ENCODE measurements around the gene ARF6. TPM values are rescaled to one million over a fixed set of nuclear protein-coding genes. Genes with fewer than 3 reads are reported as not detected.

The ARF6 gene
- total and polyA plus RNA-seq, 10 of the 15 experiments (the other 5 are each of a cell fraction or from before 2014, with no cell fraction given), result 46.8 to 128 (median 71.9) TPM

DNA sequence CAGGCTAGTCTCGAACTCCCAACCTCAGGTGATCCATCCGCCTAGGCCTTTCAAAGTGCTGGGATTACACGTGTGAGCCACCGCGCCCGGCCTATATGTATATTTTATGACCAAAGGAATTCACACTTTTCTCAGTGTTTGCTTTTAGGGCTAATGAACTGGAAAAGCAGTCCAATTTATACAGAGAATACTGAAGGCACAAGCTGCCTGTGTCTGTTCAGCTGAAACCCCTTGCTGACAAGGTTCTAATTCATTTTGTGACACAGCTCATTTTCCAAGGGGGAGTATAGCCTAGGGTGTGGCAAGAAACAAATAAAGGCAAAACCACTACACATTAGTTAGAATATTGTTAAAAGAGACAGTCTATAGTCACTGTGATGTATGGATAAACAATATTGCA, 22.0 kb upstream of the ARF6 start:
- ChIA-PET SMC1A (ENCODE audit: uncharacterized antibody, unreplicated experiment) (interaction anchor here (0.9 to 11.4 kb wide), 9 partner anchors 9 to 234 kb away, joined by 3 to 91 read pairs (median 27); partner anchors contain the start of gene NEMF), RAD21 (ENCODE audit: unreplicated experiment) (interaction anchor here (1.0 to 4.1 kb wide), 9 partner anchors 8 to 168 kb away, joined by 3 to 38 read pairs (median 9); partner anchors contain the start of gene ARF6), POLR2A (interaction anchor here (0.5 to 6.6 kb wide), 9 partner anchors 21 to 217 kb away, joined by 3 to 60 read pairs (median 4); partner anchors contain the start of gene ARF6), CTCF (interaction anchor here (0.6 to 13.8 kb wide), 6 partner anchors 9 to 231 kb away, joined by 3 to 243 read pairs (median 10); no protein-coding TSS in a partner anchor)
- H3K4me2 ChIP-seq (ENCODE audit: control insufficient read depth, insufficient read depth), result no peak overlapping the region
- no peaks in the 10 kb centered on the region for H3K36me3 ChIP-seq (ENCODE audit: control insufficient read depth in 2 of 2, insufficient read depth in 2 of 2, low read length in 1 of 2)
- no peaks in the 10 kb centered on the region; the same call in 2 of the 3 replicates for H3K9me3 ChIP-seq (replicated peaks; ENCODE audit: control insufficient read depth, insufficient read depth, low read length)
- no peaks in the 10 kb centered on the region for H3K27me3 ChIP-seq (replicated peaks in 1 of 2; ENCODE audit: control insufficient read depth in 2 of 2, insufficient read depth in 2 of 2, low read length in 1 of 2)
- in situ Hi-C loops (cut with MboI) (no loop called here), intact Hi-C loops (cut with micrococcal nuclease; ENCODE audit: unreplicated experiment) (no loop called here)
- no peaks in the 10 kb centered on the region for H4K20me1 ChIP-seq (ENCODE audit: control insufficient read depth, insufficient read depth)
- no peak overlapping the region for H3K4me3 ChIP-seq
- H3K9ac ChIP-seq (ENCODE audit: control insufficient read depth, insufficient read depth, low read length), result no peak overlapping the region
- FAIRE-seq, result no peak
- no TSS peak for BruUV-seq (replicated peaks)
- DNase-seq (ENCODE audit: low read depth, low spot score), result no peak
- H3K79me2 ChIP-seq (ENCODE audit: control insufficient read depth, insufficient read depth, low read length), result peaks cover 4% of the 10 kb centered on the region; the same call in 1 of the 2 replicates
- 98% methylated on average over 5 of the region's 6 CpGs for WGBS (ENCODE audit: insufficient coverage, insufficient replicate concordance, low lambda C conversion rate, missing lambda C conversion rate)
- H3K27ac ChIP-seq (ENCODE audit: control insufficient read depth, insufficient read depth), result no peak overlapping the region
- no peak for ATAC-seq
- H2AFZ ChIP-seq (ENCODE audit: control insufficient read depth, low read depth, low read length), result no peak overlapping the region
- H3K4me1 ChIP-seq (ENCODE audit: control insufficient read depth, insufficient read depth, low read length), result peaks cover 20% of the 10 kb centered on the region
- TF ChIP-seq TAF1 (IDR thresholded peaks at IDR 0.05; ENCODE audit: borderline replicate concordance, low read depth, low read length), result no peak
- TF ChIP-seq CHD4 (IDR thresholded peaks at IDR 0.05), result no peak
- TF ChIP-seq POU2F2 (IDR thresholded peaks at IDR 0.05; ENCODE audit: borderline replicate concordance, low read depth, low read length), result no peak
- TF ChIP-seq, protein P1, sequence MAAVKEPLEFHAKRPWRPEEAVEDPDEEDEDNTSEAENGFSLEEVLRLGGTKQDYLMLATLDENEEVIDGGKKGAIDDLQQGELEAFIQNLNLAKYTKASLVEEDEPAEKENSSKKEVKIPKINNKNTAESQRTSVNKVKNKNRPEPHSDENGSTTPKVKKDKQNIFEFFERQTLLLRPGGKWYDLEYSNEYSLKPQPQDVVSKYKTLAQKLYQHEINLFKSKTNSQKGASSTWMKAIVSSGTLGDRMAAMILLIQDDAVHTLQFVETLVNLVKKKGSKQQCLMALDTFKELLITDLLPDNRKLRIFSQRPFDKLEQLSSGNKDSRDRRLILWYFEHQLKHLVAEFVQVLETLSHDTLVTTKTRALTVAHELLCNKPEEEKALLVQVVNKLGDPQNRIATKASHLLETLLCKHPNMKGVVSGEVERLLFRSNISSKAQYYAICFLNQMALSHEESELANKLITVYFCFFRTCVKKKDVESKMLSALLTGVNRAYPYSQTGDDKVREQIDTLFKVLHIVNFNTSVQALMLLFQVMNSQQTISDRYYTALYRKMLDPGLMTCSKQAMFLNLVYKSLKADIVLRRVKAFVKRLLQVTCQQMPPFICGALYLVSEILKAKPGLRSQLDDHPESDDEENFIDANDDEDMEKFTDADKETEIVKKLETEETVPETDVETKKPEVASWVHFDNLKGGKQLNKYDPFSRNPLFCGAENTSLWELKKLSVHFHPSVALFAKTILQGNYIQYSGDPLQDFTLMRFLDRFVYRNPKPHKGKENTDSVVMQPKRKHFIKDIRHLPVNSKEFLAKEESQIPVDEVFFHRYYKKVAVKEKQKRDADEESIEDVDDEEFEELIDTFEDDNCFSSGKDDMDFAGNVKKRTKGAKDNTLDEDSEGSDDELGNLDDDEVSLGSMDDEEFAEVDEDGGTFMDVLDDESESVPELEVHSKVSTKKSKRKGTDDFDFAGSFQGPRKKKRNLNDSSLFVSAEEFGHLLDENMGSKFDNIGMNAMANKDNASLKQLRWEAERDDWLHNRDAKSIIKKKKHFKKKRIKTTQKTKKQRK (IDR thresholded peaks at IDR 0.05; ENCODE audit: low read depth, low read length), result no peak
- no peak for TF ChIP-seq CBX5 (IDR thresholded peaks at IDR 0.05; ENCODE audit: low read depth)
- no peak for TF ChIP-seq ZBED1 (IDR thresholded peaks at IDR 0.05; ENCODE audit: borderline replicate concordance)
- TF ChIP-seq, protein P2, sequence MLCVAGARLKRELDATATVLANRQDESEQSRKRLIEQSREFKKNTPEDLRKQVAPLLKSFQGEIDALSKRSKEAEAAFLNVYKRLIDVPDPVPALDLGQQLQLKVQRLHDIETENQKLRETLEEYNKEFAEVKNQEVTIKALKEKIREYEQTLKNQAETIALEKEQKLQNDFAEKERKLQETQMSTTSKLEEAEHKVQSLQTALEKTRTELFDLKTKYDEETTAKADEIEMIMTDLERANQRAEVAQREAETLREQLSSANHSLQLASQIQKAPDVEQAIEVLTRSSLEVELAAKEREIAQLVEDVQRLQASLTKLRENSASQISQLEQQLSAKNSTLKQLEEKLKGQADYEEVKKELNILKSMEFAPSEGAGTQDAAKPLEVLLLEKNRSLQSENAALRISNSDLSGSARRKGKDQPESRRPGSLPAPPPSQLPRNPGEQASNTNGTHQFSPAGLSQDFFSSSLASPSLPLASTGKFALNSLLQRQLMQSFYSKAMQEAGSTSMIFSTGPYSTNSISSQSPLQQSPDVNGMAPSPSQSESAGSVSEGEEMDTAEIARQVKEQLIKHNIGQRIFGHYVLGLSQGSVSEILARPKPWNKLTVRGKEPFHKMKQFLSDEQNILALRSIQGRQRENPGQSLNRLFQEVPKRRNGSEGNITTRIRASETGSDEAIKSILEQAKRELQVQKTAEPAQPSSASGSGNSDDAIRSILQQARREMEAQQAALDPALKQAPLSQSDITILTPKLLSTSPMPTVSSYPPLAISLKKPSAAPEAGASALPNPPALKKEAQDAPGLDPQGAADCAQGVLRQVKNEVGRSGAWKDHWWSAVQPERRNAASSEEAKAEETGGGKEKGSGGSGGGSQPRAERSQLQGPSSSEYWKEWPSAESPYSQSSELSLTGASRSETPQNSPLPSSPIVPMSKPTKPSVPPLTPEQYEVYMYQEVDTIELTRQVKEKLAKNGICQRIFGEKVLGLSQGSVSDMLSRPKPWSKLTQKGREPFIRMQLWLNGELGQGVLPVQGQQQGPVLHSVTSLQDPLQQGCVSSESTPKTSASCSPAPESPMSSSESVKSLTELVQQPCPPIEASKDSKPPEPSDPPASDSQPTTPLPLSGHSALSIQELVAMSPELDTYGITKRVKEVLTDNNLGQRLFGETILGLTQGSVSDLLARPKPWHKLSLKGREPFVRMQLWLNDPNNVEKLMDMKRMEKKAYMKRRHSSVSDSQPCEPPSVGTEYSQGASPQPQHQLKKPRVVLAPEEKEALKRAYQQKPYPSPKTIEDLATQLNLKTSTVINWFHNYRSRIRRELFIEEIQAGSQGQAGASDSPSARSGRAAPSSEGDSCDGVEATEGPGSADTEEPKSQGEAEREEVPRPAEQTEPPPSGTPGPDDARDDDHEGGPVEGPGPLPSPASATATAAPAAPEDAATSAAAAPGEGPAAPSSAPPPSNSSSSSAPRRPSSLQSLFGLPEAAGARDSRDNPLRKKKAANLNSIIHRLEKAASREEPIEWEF (IDR thresholded peaks at IDR 0.05; ENCODE audit: insufficient replicate concordance, low read depth, low read length), result no peak
- TF ChIP-seq, protein P3, sequence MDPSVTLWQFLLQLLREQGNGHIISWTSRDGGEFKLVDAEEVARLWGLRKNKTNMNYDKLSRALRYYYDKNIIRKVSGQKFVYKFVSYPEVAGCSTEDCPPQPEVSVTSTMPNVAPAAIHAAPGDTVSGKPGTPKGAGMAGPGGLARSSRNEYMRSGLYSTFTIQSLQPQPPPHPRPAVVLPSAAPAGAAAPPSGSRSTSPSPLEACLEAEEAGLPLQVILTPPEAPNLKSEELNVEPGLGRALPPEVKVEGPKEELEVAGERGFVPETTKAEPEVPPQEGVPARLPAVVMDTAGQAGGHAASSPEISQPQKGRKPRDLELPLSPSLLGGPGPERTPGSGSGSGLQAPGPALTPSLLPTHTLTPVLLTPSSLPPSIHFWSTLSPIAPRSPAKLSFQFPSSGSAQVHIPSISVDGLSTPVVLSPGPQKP (IDR thresholded peaks at IDR 0.05; ENCODE audit: low read depth, low read length), result no peak
- no peak for TF ChIP-seq EGR1 (IDR thresholded peaks at IDR 0.05; ENCODE audit: borderline replicate concordance in 1 of 2, low read depth in 2 of 2, low read length in 2 of 2)
- TF ChIP-seq GATAD2B (conservative IDR thresholded peaks at IDR 0.05; ENCODE audit: low read depth), result no peak
- TF ChIP-seq YY1 (IDR thresholded peaks at IDR 0.05; ENCODE audit: low read depth, low read length), result no peak
- TF ChIP-seq EED (IDR thresholded peaks at IDR 0.05; ENCODE audit: low read depth), result no peak
- TF ChIP-seq, protein P4, sequence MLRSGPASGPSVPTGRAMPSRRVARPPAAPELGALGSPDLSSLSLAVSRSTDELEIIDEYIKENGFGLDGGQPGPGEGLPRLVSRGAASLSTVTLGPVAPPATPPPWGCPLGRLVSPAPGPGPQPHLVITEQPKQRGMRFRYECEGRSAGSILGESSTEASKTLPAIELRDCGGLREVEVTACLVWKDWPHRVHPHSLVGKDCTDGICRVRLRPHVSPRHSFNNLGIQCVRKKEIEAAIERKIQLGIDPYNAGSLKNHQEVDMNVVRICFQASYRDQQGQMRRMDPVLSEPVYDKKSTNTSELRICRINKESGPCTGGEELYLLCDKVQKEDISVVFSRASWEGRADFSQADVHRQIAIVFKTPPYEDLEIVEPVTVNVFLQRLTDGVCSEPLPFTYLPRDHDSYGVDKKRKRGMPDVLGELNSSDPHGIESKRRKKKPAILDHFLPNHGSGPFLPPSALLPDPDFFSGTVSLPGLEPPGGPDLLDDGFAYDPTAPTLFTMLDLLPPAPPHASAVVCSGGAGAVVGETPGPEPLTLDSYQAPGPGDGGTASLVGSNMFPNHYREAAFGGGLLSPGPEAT (IDR thresholded peaks at IDR 0.05; ENCODE audit: low read depth), result no peak
